Right cardiac atrium (tissue), 5 donors: Measurements from ENCODE around the gene SYCN. TPM values are rescaled to one million over a fixed set of nuclear protein-coding genes. Genes with fewer than 3 reads are reported as not detected.
A peak's percentile ranks its signal among the peaks of the same experiment; 100 is the strongest.

Experiments used
- ATAC-seq, 2 donors: fragments of 200-7000 bp; cut with Tn5 transposase; one replicate each; pipeline versions ENCODE4 v1.8.0 to v1.9.1; 2020; ENCODE audit warnings: moderate library complexity in 2 of 2, mild to moderate bottlenecking in 1 of 2
- DNase-seq, 3 donors: peaks; one replicate each; pipeline ENCODE4 v3.0.0-alpha.2; 2020
- H3K27ac ChIP-seq: one replicate; pipeline ENCODE4 v1.5.1; 2013; ENCODE audit warnings: mild to moderate bottlenecking, low read length, control low read depth, moderate library complexity
- H3K27me3 ChIP-seq: one replicate; pipeline ENCODE4 v1.6.1; 2013; ENCODE audit not compliant: control insufficient read depth, insufficient read depth
- H3K4me1 ChIP-seq: one replicate; pipeline ENCODE4 v1.6.1; 2013; ENCODE audit warnings: low read length; ENCODE audit not compliant: control insufficient read depth, insufficient read depth
- H3K4me3 ChIP-seq: one replicate; pipeline ENCODE4 v1.5.1; 2013; ENCODE audit warnings: low read length, control low read depth
- H3K9me3 ChIP-seq: one replicate; pipeline ENCODE4 v1.6.1; 2013; ENCODE audit warnings: low read length; ENCODE audit not compliant: control insufficient read depth
- WGBS: extraction: QIAGEN DNeasy Blood & Tissue Kit; methylation state at CpG from one replicate; pipeline ENCODE4 v1.1.7; 2013; 5-methylcytosine and 5-hydroxymethylcytosine counted together
- intact Hi-C, 4 donors: fragments of 100-400 bp; cut with DNase I; formaldehyde crosslinking; loops; one replicate each; pipeline versions ENCODE4 v1.11.0 to v1.14.0; 2022 to 2023
- polyA plus RNA-seq: library from polyadenylated mRNA; stranded (reverse); fragments of 200-250 nt; gene quantifications from one replicate; pipeline ENCODE4 v1.2.3, GENCODE V29; 2013
- total RNA-seq, 4 donors: library from RNA; stranded (reverse); fragmentation: NEBNext Ultra II Directional; extraction: Animal tissue kit (Norgen Biotek cat#: 25700); gene quantifications; one replicate each; pipeline ENCODE4 v1.2.1, GENCODE V29; 2021
- donor health status: healthy with polysubstance abuse.
- donor health status: DM: no; HTN: yes; CAD: no.
- donor health status: DM: no; HTN: no; CAD: no.
- donor health status: DM: no; HTN: yes; CAD: no; lungs with severe emphysema.
- donor health status: DM: yes; HTN: yes; CAD: no.

SYCN gene
- total and polyA plus RNA-seq, 5 donors, result not detected

DNA sequence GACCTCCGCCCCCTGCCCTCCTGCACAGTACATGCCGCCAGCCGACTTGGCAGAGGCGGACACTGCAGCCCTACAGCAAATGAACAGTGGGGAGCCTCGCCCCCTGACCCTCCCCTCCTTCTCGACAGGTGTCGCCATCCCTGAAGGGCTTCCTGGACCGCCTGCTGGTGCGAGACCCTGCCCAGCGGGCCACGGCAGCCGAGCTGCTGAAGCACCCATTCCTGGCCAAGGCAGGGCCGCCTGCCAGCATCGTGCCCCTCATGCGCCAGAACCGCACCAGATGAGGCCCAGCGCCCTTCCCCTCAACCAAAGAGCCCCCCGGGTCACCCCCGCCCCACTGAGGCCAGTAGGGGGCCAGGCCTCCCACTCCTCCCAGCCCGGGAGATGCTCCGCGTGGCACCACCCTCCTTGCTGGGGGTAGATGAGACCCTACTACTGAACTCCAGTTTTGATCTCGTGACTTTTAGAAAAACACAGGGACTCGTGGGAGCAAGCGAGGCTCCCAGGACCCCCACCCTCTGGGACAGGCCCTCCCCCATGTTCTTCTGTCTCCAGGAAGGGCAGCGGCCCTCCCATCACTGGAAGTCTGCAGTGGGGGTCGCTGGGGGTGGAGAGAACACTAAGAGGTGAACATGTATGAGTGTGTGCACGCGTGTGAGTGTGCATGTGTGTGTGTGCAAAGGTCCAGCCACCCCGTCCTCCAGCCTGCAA lies 25.6 kb downstream of the SYCN start:
- no peak for ATAC-seq
- Histone ChIP-seq H3K4me1 (no peaks in the 10 kb centered on the region), H3K4me3 (no peak overlapping the region), H3K27me3 (no peaks in the 10 kb centered on the region), H3K9me3 (no peaks in the 10 kb centered on the region), H3K27ac (no peak overlapping the region)
- intact Hi-C loops, result no loop called here
- WGBS, result 92% methylated on average over 30 of the region's 30 CpGs
- no peak for DNase-seq

DNA sequence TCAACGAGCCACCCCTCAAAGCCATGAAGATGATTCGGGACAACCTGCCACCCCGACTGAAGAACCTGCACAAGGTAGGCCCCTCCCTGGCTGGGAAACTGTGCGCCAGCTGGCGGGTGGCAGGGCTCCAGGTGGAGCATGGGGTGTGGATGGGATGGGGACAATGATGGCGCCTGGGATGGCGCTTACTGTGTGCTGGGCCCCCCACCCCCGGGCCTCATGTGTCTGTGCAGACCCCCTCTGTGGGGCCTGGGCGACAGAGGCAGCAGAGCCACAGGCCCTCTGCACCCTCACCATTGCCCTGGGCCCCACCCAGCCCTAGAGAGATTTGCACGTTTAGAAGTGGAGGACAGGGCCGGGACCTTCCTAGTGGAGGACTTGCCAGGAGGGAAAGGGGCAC lies 26.3 kb downstream of the SYCN start:
- no peaks in the 10 kb centered on the region for H3K27me3 ChIP-seq
- no peak overlapping the region for H3K27ac ChIP-seq
- WGBS, result 92% methylated on average over 11 of the region's 11 CpGs
- ATAC-seq (no peak), DNase-seq (peak in 1 of 3 donors; percentile 30)
- no peaks in the 10 kb centered on the region for H3K4me1 ChIP-seq
- intact Hi-C loops, result no loop called here
- H3K4me3 ChIP-seq, result no peak overlapping the region
- H3K9me3 ChIP-seq, result no peaks in the 10 kb centered on the region

DNA sequence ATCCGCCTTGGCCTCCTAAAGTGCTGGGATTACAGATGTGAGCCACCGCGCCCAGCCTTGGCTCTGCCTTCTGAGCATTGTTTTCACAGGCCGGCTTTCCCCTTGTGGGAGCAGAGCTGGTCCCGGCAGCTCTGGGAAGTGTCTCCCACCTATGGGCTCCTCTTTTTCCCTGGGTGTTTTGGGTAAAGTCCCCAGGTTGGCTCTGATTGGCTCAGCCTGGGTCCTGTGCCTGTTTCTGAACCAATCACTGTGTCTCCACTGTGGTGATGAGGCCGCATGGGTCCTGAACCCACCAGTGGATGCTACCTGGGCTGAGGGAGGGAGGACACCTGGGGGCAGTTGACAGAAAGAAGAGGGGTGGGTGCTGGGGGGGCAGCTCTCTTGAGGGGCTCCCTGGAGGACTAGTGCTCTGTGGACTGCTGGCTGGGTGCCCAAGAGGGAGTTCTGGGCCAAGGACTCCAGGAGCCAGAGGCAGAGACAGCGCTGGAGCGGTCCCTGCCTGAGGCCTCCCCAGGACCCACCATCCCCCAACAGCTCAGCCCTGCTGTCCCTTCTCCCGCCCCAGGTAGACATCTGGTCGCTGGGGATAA lies 26.9 kb downstream of the SYCN start:
- 91% methylated on average over 10 of the region's 10 CpGs for WGBS
- Histone ChIP-seq H3K4me3 (no peak overlapping the region), H3K4me1 (no peaks in the 10 kb centered on the region), H3K27ac (no peak overlapping the region), H3K27me3 (no peaks in the 10 kb centered on the region), H3K9me3 (no peaks in the 10 kb centered on the region)
- DNase-seq (peak in 1 of 3 donors; percentile 56), ATAC-seq (no peak)
- intact Hi-C loops, result no loop called here

DNA sequence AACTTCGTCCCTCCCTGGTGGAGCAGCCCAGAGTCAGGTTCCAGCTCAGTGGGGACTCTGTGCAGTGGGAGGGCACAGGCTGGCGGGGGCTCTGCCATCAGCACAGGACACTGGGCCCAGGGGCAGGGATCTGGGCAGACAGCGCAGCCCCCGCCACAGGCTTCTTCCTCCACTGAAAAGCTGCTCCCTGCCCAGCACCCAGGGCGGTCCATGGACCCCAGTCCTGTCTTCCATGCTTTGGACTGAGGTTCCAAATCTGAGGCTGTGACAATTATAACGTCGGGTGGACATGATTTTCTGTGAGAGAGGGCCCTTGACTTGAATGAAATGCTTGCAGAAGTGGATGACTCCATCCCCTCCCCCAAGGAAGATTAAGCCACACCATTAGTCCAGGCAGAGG lies 28.5 kb downstream of the SYCN start:
- Histone ChIP-seq H3K4me1 (no peaks in the 10 kb centered on the region), H3K4me3 (no peak overlapping the region), H3K27ac (no peak overlapping the region), H3K9me3 (no peaks in the 10 kb centered on the region), H3K27me3 (no peaks in the 10 kb centered on the region)
- 83% methylated on average over 7 of the region's 7 CpGs for WGBS
- peak in 1 of 3 donors; percentile 28 for DNase-seq
- intact Hi-C loops, result no loop called here
- no peak for ATAC-seq

DNA sequence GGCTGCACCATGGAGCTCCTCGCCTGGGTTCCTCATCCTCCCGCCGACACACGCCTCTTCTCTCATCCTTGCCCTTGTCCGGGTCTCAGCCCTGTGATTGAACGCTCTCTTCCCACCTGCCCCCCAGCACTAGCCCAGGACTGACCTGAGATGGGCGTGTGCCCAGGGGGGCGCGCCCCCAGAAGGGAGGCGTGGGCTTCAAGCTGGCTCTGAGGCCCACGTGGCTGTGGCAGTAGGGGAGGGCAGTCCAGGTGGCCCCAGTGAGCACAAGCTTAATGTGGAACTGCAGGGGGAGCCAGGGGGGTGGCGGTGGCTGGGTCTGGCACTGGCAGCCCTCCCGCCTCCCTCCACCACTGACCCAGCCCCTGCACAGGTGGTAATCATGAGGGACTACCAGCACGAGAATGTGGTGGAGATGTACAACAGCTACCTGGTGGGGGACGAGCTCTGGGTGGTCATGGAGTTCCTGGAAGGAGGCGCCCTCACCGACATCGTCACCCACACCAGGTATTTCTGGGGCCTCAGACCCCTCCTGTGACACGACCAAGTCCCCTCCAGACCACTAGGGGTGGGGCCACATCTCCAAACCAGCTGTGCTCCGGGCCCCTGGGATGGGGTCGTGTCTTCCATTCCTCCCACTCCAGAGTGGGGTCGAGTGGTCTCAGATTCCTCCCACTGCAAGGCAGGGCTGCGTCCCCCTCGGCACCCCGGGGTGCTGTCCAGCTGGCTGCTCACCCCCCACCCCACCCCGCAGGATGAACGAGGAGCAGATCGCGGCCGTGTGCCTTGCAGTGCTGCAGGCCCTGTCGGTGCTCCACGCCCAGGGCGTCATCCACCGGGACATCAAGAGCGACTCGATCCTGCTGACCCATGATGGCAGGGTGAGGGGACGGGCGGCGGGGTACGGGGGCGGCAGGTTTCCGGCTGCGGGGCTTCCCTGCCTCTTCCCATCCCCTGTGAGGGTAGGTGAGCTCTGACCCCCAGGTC lies 29.2 kb downstream of the SYCN start:
- WGBS, result 88% methylated on average over 43 of the region's 43 CpGs
- no peak for ATAC-seq

DNA sequence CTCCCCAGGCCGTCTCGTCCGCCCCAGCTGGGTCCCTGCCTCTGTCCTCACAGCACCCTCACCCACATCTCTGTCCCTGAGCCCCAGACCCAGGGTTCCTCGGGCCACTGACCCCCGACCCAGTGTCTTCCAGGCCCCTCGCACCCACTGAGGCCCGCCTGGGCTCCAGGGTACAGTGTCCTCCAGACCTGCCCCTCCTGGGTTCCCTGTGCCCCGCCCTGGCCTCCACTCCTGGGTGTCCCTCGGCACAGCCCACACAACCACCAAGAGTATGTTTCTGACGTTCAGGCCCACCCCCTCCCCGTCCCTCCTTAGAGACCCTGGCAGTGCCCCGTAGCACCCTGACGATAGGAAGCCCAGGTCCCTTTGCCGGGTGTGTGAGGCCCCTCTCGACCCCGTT lies 29.9 kb downstream of the SYCN start:
- no peaks in the 10 kb centered on the region for H3K27me3 ChIP-seq
- 87% methylated on average over 16 of the region's 16 CpGs for WGBS
- DNase-seq, result peak in 1 of 3 donors; percentile 43
- intact Hi-C loops, result no loop called here
- no peak overlapping the region for H3K27ac ChIP-seq
- no peaks in the 10 kb centered on the region for H3K9me3 ChIP-seq
- no peaks in the 10 kb centered on the region for H3K4me1 ChIP-seq
- no peak for ATAC-seq
- no peak overlapping the region for H3K4me3 ChIP-seq

More for the DNA sequence above, 29.2 kb downstream of the SYCN start:
- Histone ChIP-seq H3K27me3 (no peaks in the 10 kb centered on the region), H3K4me1 (no peaks in the 10 kb centered on the region), H3K9me3 (no peaks in the 10 kb centered on the region), H3K4me3 (no peak overlapping the region), H3K27ac (no peak overlapping the region)
- intact Hi-C loops, result no loop called here
- DNase-seq, result peak in 1 of 3 donors; percentile 45

DNA sequence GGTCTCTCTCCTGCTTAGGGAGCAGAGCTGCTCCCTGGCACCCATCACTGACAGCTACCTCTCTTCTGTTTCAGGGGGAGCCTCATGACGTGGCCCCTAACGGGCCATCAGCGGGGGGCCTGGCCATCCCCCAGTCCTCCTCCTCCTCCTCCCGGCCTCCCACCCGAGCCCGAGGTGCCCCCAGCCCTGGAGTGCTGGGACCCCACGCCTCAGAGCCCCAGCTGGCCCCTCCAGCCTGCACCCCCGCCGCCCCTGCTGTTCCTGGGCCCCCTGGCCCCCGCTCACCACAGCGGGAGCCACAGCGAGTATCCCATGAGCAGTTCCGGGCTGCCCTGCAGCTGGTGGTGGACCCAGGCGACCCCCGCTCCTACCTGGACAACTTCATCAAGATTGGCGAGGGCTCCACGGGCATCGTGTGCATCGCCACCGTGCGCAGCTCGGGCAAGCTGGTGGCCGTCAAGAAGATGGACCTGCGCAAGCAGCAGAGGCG lies 30.5 kb downstream of the SYCN start:
- peak in 2 of 3 donors; percentile 17 to 49 for DNase-seq
- WGBS, result 94% methylated on average over 25 of the region's 25 CpGs
- Histone ChIP-seq H3K4me3 (no peak overlapping the region), H3K4me1 (no peaks in the 10 kb centered on the region), H3K27ac (no peak overlapping the region), H3K9me3 (no peaks in the 10 kb centered on the region), H3K27me3 (no peaks in the 10 kb centered on the region)
- ATAC-seq, result no peak
- intact Hi-C loops, result no loop called here

DNA sequence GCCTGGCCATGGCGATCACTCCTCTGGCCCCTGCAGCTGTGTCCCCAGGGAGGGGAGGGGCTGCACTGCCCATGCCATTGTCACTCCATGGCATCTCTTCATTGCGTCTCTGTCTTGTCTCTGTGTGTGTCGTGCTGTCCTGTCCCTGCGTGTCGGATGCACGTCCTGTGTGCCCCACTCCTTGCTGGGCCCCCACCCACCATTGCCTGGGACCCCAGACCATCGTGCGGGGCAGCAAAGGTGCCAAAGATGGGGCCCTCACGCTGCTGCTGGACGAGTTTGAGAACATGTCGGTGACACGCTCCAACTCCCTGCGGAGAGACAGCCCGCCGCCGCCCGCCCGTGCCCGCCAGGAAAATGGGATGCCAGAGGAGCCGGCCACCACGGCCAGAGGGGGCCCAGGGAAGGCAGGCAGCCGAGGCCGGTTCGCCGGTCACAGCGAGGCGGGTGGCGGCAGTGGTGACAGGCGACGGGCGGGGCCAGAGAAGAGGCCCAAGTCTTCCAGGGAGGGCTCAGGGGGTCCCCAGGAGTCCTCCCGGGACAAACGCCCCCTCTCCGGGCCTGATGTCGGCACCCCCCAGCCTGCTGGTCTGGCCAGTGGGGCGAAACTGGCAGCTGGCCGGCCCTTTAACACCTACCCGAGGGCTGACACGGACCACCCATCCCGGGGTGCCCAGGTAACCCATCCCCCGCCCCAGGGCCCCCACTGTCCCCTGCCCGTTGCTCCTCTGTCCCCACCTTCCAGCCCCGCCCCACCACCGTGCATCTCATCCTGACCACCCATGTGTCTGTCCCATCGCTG lies 31.2 kb downstream of the SYCN start:
- ATAC-seq (no peak), DNase-seq (peak in 1 of 3 donors; percentile 64)
- H3K4me3 ChIP-seq, result no peak overlapping the region
- H3K27ac ChIP-seq, result no peak overlapping the region
- no peaks in the 10 kb centered on the region for H3K4me1 ChIP-seq
- no peaks in the 10 kb centered on the region for H3K9me3 ChIP-seq
- WGBS, result 93% methylated on average over 45 of the region's 45 CpGs
- no peaks in the 10 kb centered on the region for H3K27me3 ChIP-seq
- intact Hi-C loops, result no loop called here

DNA sequence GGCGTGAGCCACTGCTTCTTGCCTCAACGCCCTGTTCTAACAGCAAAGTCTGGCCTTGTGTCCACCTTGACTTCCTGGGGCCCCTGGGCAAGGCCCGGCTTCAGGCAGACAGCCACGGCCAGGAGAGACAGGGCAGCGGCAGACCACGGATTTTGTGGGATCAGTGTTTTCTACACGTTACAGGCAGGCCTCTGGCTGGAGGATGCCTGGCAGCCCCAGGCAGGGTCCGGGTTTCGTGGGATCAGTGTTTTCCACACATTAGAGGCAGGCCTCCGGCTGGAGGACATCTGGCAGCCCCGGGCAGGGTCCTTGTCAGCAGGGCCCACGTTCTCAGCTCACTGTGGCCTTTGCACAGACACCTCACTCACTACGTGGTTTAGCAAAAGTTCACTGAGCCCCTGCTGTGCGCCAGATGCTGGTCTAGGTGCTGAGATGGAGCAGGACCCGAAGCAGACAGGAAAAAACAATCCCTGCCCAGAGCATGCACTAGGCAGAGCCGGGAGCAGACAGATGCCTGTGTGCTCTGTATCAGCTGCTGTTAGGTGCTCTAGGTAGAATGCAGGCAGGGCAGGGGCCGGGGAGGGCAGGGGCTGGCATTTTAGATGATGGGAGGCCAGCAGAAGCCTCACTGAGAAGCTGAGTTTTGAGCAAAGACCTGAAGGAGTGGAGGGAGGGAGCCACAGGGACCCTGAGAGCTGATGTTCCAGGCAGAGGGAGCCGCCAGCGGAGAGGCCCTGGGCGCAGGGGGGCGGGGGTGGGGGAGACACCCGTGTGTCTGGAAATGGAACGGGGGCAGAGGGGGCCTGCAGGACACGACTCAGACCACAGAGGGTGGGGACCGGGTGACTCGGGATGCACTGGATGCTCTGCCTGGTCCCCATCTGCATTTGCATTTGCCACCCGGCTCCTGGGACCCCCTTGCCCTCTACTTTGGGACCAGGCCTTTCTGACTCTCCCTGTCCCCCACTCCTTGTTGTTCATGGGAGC lies 32.3 kb downstream of the SYCN start:
- Histone ChIP-seq H3K27ac (no peak overlapping the region), H3K27me3 (no peaks in the 10 kb centered on the region), H3K4me3 (no peak overlapping the region), H3K9me3 (no peaks in the 10 kb centered on the region), H3K4me1 (peaks cover 1% of the 10 kb centered on the region)
- DNase-seq (peak in 2 of 3 donors; percentile 31 to 46), ATAC-seq (no peak)
- intact Hi-C loops, result no loop called here
- WGBS, result 77% methylated on average over 27 of the region's 27 CpGs
